H1 (cell line): Measurements from ENCODE around the gene FARP2. TPM values are rescaled to one million over a fixed set of nuclear protein-coding genes. Genes with fewer than 3 reads are reported as not detected.

Source experiments
- polyA plus RNA-seq, 7 experiments: library from polyadenylated mRNA; depleted of rRNA in 3 of 7; stranded (reverse) in 5 of 7; unstranded in 2 of 7; fragments of >200 nt in 5 of 7; fragments of 200-250 nt in 2 of 7; gene quantifications; 1 replicate in 5 of 7; 2 replicates in 1 of 7; 4 replicates in 1 of 7; pipeline versions ENCODE4 v1.2.1 to v1.2.3, GENCODE V29; 2011 to 2013; ENCODE audit warnings: missing spikeins in 2 of 7, mixed read lengths in 2 of 7
- total RNA-seq: library from RNA; stranded (reverse); fragmentation: NEBNext Ultra II Directional; extraction: Animal tissue kit (Norgen Biotek cat#: 25700); gene quantifications from 2 replicates; pipeline ENCODE4 v1.2.1, GENCODE V29; 2021
- TF ChIP-seq, protein P1 (sequence below): IDR thresholded peaks from 2 replicates; pipeline ENCODE4 v1.6.1; 2011; ENCODE audit warnings: low read depth, mild to moderate bottlenecking, low read length; ENCODE audit not compliant: insufficient read depth

FARP2 gene
- total and polyA plus RNA-seq, 2 of the 8 experiments (the other 6 are each of a cell fraction or from before 2014, with no cell fraction given) = 12.4 to 33.4 TPM

DNA sequence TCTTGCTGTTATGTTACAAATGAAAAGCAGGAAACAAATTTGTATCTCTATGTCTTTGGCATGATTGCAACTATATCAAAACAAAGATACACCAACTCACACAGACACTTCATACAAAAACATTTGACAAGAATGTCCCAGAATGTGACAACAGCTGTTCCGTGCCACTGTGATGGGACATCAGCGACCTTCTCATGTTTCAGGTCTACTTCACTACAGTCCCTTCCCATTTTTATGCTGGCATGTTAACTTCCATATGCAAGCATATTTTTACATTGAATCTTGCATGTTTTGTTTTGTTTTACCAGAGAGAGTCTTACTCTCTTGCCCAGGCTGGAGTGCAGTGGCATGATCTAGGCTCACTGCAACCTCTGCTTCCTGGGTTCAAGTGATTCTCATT, 81.1 kb downstream of the FARP2 start (continued):
- TF ChIP-seq, protein P1, sequence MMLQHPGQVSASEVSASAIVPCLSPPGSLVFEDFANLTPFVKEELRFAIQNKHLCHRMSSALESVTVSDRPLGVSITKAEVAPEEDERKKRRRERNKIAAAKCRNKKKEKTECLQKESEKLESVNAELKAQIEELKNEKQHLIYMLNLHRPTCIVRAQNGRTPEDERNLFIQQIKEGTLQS = no peak
